Fibroblast of lung (primary cell): ENCODE data around the gene MAGEB2. TPM values are rescaled to one million over a fixed set of nuclear protein-coding genes. Genes with fewer than 3 reads are reported as not detected.

Source experiments
- DNase-seq, 2 donors: peaks; one replicate each; pipeline versions ENCODE4 v3.0.0 to v3.0.0-alpha.2; 2010; ENCODE audit warnings: low read depth in 2 of 2
- H2AFZ ChIP-seq: 2 replicates; pipeline ENCODE4 v1.5.1; 2012; ENCODE audit warnings: low read length, control low read depth, inconsistent platforms
- H3K27ac ChIP-seq: 2 replicates; pipeline ENCODE4 v1.5.1; 2011; ENCODE audit warnings: low read length, control low read depth; ENCODE audit not compliant: insufficient read depth
- H3K27me3 ChIP-seq: 2 replicates; pipeline ENCODE4 v1.5.1; 2011; ENCODE audit warnings: mild to moderate bottlenecking, low read length; ENCODE audit not compliant: control insufficient read depth, insufficient read depth
- H3K36me3 ChIP-seq: 2 replicates; pipeline ENCODE4 v1.5.1; 2011; ENCODE audit warnings: low read length; ENCODE audit not compliant: control insufficient read depth, insufficient read depth
- H3K4me1 ChIP-seq: 2 replicates; pipeline ENCODE4 v1.5.1; 2011; ENCODE audit warnings: low read length; ENCODE audit not compliant: control insufficient read depth, insufficient read depth; ENCODE audit errors: extremely low read depth
- H3K4me2 ChIP-seq: 2 replicates; pipeline ENCODE4 v1.5.1; 2011; ENCODE audit warnings: low read length, control low read depth; ENCODE audit not compliant: insufficient read depth; ENCODE audit errors: extremely low read depth
- H3K4me3 ChIP-seq, 4 experiments: fragments of 200-600 bp in 1 of 4; sonication (generic) in 1 of 4; replicated peaks in 1 of 4; 2 replicates each; pipeline ENCODE4 v1.5.1; 2011 to 2016; ENCODE audit warnings: low read length in 4 of 4, low read depth in 3 of 4, mild to moderate bottlenecking in 3 of 4, control low read depth in 2 of 4, inconsistent platforms in 1 of 4, mixed read lengths in 1 of 4; ENCODE audit not compliant: insufficient read depth in 1 of 4; ENCODE audit errors: control extremely low read depth in 1 of 4
- H3K79me2 ChIP-seq: 2 replicates; pipeline ENCODE4 v1.5.1; 2012; ENCODE audit warnings: mild to moderate bottlenecking, low read length, inconsistent platforms; ENCODE audit not compliant: control insufficient read depth, insufficient read depth
- H3K9ac ChIP-seq: 2 replicates; pipeline ENCODE4 v1.5.1; 2011; ENCODE audit warnings: mild to moderate bottlenecking, low read length, control low read depth; ENCODE audit not compliant: insufficient read depth
- H3K9me3 ChIP-seq: 2 replicates; pipeline ENCODE4 v1.5.1; 2012; ENCODE audit warnings: low read depth, low read length; ENCODE audit not compliant: control insufficient read depth, insufficient read depth
- H4K20me1 ChIP-seq: 2 replicates; pipeline ENCODE4 v1.5.1; 2011; ENCODE audit warnings: low read length; ENCODE audit not compliant: control insufficient read depth, insufficient read depth; ENCODE audit errors: extremely low read depth
- CTCF ChIP-seq, 2 donors: IDR thresholded peaks in 1 of 2; conservative IDR thresholded peaks in 1 of 2; 1 replicate in 1 of 2; 2 replicates in 1 of 2; pipeline ENCODE4 v1.5.1; 2011 to 2012; ENCODE audit warnings: low read length in 2 of 2, control low read depth in 1 of 2, inconsistent platforms in 1 of 2, low read depth in 1 of 2, mild to moderate bottlenecking in 1 of 2
- EZH2 ChIP-seq: IDR thresholded peaks from 2 replicates; pipeline ENCODE4 v1.5.1; 2012; ENCODE audit warnings: low read length, control low read depth, mild to moderate bottlenecking; ENCODE audit errors: missing control alignments
- polyA plus RNA-seq, 2 donors: library from polyadenylated mRNA; depleted of rRNA in 1 of 2; stranded (reverse) in 1 of 2; unstranded in 1 of 2; fragments of >200 nt; gene quantifications; 2 replicates each; pipeline ENCODE4 v1.2.1, GENCODE V29; 2011 to 2012; ENCODE audit warnings: missing spikeins in 1 of 2
- total RNA-seq: library from RNA; depleted of rRNA; stranded (reverse); fragments of >200 nt; gene quantifications from 2 replicates; pipeline ENCODE4 v1.2.1, GENCODE V29; 2014

Gene MAGEB2
- total and polyA plus RNA-seq, 2 donors (not counting 1 experiment from before 2014, with no cell fraction given), result not detected

- Histone ChIP-seq H3K9me3 (no peaks in the 10 kb centered on the region), H3K9ac (no peak overlapping the region), H3K36me3 (no peaks in the 10 kb centered on the region), H3K4me2 (no peak overlapping the region), H3K4me1 (no peaks in the 10 kb centered on the region), H3K79me2 (no peaks in the 10 kb centered on the region), H3K27ac (no peak overlapping the region), H3K4me3 (no peak overlapping the region), H4K20me1 (no peaks in the 10 kb centered on the region), H2AFZ (no peak overlapping the region), H3K27me3 (no peaks in the 10 kb centered on the region)
- no peak for DNase-seq
- TF ChIP-seq EZH2, result no peak
- TF ChIP-seq CTCF (conservative IDR thresholded peaks at IDR 0.05 in 1 of 2, IDR thresholded peaks at IDR 0.05 in 1 of 2; ENCODE audit: low read depth in 1 of 2, low read length in 2 of 2), result no peak
Measured at GRCh38 chrX:30228526-30228925, 13.2 kb downstream of the MAGEB2 start.

- Histone ChIP-seq H3K4me3 (no peak within 1 kb of the TSS), H3K79me2 (no peaks in the 10 kb centered on the region), H2AFZ (no peak within 1 kb of the TSS), H4K20me1 (no peaks in the 10 kb centered on the region), H3K27ac (no peak within 1 kb of the TSS), H3K4me2 (no peak within 1 kb of the TSS), H3K9me3 (no peaks in the 10 kb centered on the region), H3K36me3 (no peaks in the 10 kb centered on the region), H3K4me1 (no peaks in the 10 kb centered on the region), H3K9ac (no peak within 1 kb of the TSS), H3K27me3 (no peaks in the 10 kb centered on the region)
- DNase-seq, result no peak
- TF ChIP-seq EZH2 (no peak), CTCF (conservative IDR thresholded peaks at IDR 0.05 in 1 of 2, IDR thresholded peaks at IDR 0.05 in 1 of 2; ENCODE audit: low read depth in 1 of 2, low read length in 2 of 2) (no peak)
Measured at GRCh38 chrX:30230395-30230794, 15.0 kb downstream of the MAGEB2 start, which contains the start of gene MAGEB3. MAGEB3 (plus strand) TSS chrX:30230657; CDS start chrX:30235925, 5,268 bp downstream.

GRCh38 chrX:30241724-30242415, 26.5 kb downstream of the MAGEB2 start, which contains the start of gene MAGEB4:
MAGEB4 (plus strand) TSS chrX:30242000; CDS start chrX:30242136, 136 bp downstream.
- H3K36me3 ChIP-seq, result no peaks in the 10 kb centered on the region
- no peak within 1 kb of the TSS for H2AFZ ChIP-seq
- no peak within 1 kb of the TSS for H3K27ac ChIP-seq
- no peaks in the 10 kb centered on the region for H4K20me1 ChIP-seq
- no peak within 1 kb of the TSS for H3K4me3 ChIP-seq
- H3K9me3 ChIP-seq, result no peaks in the 10 kb centered on the region
- no peak for TF ChIP-seq CTCF (conservative IDR thresholded peaks at IDR 0.05 in 1 of 2, IDR thresholded peaks at IDR 0.05 in 1 of 2; ENCODE audit: low read depth in 1 of 2, low read length in 2 of 2)
- no peak for TF ChIP-seq EZH2
- no peak within 1 kb of the TSS for H3K9ac ChIP-seq
- no peaks in the 10 kb centered on the region for H3K4me1 ChIP-seq
- no peak within 1 kb of the TSS for H3K4me2 ChIP-seq
- DNase-seq, result no peak
- H3K27me3 ChIP-seq, result no peaks in the 10 kb centered on the region
- no peaks in the 10 kb centered on the region for H3K79me2 ChIP-seq
